ENCODE measurements around the gene LRP8.

LRP8 gene

DNA sequence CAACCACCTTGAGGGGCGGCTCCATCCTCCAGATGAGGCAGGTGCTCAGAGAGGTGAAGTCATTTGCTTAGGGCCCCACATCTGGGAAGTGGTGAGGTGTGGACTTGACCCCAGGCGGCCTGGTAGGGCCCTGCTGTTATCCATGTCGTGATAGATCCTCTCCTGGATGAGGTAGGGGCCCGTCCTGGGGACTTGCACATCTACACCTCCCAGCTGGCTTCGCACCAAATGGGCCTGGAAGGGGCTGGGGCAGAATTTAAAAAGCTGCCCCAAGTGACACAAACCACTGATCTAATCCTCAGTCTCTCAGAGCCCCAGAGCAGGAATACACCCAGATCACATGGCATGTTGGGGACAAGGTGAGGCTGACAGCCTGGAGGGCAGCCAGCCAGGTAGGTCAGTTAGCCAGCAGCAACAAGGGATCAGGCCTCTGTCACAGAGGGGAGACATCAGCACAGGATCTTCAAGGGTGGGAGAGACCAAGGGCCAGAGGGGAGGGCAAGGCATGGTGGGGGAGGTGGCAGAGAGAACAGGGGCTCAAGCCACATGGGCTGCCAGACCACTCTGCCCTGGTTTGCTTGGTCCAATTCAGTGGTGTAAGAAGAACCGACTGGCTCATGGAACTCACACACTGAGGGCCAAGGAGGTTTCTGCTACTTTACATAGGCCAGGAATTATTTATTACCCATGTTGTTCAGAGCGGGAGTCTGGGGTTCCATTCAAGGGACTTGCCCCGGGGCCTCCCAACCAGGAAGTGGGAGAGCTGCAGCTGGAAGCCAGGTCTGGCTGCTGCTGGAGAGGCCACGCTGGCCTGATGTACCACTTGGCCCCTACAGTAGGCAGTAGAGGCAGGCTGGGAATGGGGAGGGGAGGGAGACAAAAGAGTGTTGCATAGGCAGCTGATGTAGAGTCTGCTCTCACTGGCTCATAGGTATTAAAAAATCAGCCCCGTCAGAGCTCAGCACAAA, 12.1 kb downstream of the LRP8 start:
- H3K4me3 ChIP-seq (ENCODE audit: low read depth, low read length) = no peak overlapping the region
- TF ChIP-seq, protein P1, sequence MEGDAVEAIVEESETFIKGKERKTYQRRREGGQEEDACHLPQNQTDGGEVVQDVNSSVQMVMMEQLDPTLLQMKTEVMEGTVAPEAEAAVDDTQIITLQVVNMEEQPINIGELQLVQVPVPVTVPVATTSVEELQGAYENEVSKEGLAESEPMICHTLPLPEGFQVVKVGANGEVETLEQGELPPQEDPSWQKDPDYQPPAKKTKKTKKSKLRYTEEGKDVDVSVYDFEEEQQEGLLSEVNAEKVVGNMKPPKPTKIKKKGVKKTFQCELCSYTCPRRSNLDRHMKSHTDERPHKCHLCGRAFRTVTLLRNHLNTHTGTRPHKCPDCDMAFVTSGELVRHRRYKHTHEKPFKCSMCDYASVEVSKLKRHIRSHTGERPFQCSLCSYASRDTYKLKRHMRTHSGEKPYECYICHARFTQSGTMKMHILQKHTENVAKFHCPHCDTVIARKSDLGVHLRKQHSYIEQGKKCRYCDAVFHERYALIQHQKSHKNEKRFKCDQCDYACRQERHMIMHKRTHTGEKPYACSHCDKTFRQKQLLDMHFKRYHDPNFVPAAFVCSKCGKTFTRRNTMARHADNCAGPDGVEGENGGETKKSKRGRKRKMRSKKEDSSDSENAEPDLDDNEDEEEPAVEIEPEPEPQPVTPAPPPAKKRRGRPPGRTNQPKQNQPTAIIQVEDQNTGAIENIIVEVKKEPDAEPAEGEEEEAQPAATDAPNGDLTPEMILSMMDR (IDR thresholded peaks at IDR 0.05; ENCODE audit: low read depth, low read length, missing control alignments) = peak; percentile 20
- in situ Hi-C loops (cut with HindIII; ENCODE audit: low sequenced_read_pairs) = no loop called here
- no peak for DNase-seq (ENCODE audit: low read depth)

DNA sequence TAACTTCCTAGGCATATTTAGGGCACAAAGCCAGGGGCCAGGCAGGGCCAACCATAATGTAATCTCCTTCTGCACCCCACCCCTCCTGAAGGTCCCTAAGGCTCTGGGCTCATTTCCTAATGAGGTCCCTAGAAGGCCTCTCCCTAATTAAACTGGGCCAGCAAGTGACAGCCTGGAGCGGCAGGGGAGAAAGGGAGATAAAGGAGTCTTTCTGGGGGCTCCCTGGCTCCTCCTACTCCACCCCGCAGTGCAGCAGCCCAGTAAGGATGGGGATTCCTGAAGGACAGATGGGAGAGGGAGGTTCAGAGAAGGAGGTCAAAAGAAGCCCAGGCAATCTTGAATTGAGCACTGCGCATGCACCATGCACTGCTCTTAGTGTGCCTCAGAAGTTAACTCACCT, 12.8 kb downstream of the LRP8 start:
- TF ChIP-seq, protein P1 (IDR thresholded peaks at IDR 0.05; ENCODE audit: low read depth, low read length, missing control alignments) = no peak
- DNase-seq (ENCODE audit: low read depth) = no peak
- in situ Hi-C loops (cut with HindIII; ENCODE audit: low sequenced_read_pairs) = no loop called here
- H3K4me3 ChIP-seq (ENCODE audit: low read depth, low read length) = no peak overlapping the region

DNA sequence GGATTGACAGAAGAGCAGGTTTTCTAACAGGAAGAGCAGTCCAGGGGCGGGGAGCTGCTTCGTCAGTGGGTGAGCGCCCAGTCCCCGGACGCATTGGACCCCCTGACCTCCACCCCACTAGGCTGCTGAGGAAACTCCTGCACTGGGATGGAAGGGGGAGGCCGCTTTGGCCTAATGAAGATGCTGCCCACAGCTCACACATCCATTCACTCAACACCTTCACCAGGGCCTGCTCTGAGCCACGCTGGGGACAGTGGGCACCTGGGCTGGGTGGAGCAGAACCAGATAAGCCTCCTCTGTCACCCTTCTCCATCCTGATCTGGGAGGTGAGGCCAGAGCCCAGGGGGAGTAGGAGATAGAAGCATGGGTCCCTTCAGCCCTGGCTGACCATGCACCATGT, 13.3 kb downstream of the LRP8 start:
- in situ Hi-C loops (cut with HindIII; ENCODE audit: low sequenced_read_pairs) = no loop called here
- no peak for DNase-seq (ENCODE audit: low read depth)
- no peak overlapping the region for H3K4me3 ChIP-seq (ENCODE audit: low read depth, low read length)

DNA sequence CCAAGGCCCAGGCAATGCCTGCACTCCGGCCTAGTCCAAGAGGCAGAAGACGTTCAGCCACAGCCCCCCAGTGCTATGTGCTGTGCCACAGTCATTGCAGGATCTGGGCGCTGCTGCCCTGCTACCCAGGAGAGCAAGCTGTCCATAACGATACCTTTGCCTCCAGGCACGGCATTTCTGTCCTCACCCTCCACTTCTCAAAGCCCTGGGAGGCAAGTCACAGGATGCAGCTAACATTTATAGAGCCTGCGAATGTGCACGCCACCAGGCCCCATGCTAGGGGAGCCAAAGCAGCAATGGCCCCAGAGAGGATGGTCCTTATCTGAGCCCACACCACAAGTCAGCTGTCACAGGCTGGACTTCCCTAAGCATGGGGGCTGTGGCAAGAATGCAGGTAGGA, 13.8 kb downstream of the LRP8 start:
- TF ChIP-seq, protein P1 (IDR thresholded peaks at IDR 0.05; ENCODE audit: low read depth, low read length, missing control alignments) = no peak
- H3K4me3 ChIP-seq (ENCODE audit: low read depth, low read length) = no peak overlapping the region
- DNase-seq (ENCODE audit: low read depth) = no peak
- in situ Hi-C loops (cut with HindIII; ENCODE audit: low sequenced_read_pairs) = no loop called here

More for the DNA sequence above, 13.3 kb downstream of the LRP8 start:
- TF ChIP-seq, protein P1 (IDR thresholded peaks at IDR 0.05; ENCODE audit: low read depth, low read length, missing control alignments) = no peak

DNA sequence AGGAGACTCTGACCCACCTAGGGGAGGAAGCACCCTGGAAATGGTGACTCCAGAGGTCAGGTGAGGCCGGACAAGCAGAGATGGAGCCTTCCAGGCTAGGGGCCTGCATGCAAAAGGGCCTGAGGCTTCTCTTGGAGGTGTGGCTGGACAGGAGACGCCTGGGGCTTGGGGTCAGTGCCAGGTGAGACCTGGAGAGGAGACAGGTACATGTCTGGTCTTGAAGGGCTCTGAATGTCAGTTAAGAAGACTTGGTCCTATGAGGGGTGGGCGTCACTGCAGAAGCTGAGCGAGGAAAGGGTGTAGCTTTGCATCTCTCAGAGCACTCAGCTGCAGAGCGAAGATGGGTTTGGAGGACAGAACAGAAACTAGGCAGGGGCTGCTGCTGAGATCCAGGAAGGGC, 14.3 kb downstream of the LRP8 start:
- no peak for DNase-seq (ENCODE audit: low read depth)
- TF ChIP-seq, protein P1 (IDR thresholded peaks at IDR 0.05; ENCODE audit: low read depth, low read length, missing control alignments) = no peak
- in situ Hi-C loops (cut with HindIII; ENCODE audit: low sequenced_read_pairs) = no loop called here
- no peak overlapping the region for H3K4me3 ChIP-seq (ENCODE audit: low read depth, low read length)

DNA sequence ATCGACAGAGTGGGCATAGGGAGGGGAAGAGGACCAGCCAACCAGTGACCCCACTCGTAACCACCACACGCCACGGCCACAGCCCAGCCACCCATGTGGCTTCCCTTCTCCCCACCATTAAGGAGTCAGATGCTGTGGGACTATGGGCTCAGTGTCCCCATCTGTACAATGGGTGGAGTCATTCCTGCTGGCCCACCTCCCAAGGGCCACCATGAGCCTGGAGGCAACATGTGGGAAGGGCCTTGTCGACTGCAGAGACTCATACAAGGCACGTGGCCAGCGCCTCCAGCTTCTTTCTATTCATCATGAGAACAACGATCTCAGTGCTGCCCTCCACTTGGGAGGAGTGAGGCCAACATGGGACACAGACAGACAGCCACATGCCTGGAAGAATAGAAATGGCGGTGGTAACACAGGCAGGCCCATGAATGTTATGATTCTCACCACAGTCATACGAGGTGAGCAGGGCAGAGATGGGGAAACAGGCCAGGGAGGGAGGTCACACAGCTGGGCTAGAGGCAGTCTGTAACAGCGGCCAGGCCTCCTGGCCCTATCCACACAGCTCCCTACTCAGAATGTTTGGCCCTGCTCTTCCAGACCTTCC, 16.1 kb downstream of the LRP8 start:
- in situ Hi-C loops (cut with HindIII; ENCODE audit: low sequenced_read_pairs) = no loop called here
- TF ChIP-seq, protein P1 (IDR thresholded peaks at IDR 0.05; ENCODE audit: low read depth, low read length, missing control alignments) = no peak
- no peak for DNase-seq (ENCODE audit: low read depth)
- no peak overlapping the region for H3K4me3 ChIP-seq (ENCODE audit: low read depth, low read length)

All from astrocyte of the cerebellum (primary cell).